ENCODE measurements around the gene NEMP1. TPM values are rescaled to one million over a fixed set of nuclear protein-coding genes. Genes with fewer than 3 reads are reported as not detected.
"Not testable (repeated sequence)": the region's sequence is repeated elsewhere in the genome, so short reads cannot be mapped to it uniquely, and the experiment has no call there.

NEMP1 gene
- total RNA-seq, 1 donor: 25.0 TPM

DNA sequence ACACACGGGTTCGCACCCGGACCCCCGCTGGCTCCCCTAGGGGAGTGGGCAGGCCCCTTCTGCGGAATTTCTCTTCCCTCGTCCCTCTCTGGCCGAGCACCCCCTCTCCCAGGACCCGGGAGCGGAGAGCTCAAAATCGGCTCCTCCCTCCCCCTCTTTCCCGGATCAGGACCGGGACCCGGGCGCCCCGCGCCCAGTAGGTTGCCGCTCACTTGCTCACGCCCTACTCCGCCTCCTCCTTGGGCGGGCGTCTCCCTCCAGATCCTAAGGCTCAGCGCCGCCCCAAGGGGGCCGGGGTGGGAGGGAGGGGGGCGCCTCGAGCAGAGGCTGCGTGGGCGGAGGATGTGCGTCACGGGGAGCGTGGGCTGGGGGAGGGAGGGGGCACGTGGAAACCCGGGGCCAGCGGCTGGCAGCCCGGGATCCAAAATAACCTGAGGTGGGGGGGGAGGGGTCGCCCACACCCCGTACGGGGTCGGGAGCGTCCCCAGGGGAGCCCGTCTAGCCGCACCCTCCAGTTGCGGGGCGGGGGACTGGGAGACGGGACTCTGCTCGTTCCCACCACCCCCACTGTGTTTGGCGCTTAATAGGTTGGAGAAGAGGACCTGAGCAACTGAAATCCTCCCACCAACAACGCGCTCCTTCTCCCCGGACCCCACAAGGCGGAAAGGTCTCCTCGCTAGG lies 8.6 kb upstream of the NEMP1 start:
- TF ChIP-seq, protein P1, sequence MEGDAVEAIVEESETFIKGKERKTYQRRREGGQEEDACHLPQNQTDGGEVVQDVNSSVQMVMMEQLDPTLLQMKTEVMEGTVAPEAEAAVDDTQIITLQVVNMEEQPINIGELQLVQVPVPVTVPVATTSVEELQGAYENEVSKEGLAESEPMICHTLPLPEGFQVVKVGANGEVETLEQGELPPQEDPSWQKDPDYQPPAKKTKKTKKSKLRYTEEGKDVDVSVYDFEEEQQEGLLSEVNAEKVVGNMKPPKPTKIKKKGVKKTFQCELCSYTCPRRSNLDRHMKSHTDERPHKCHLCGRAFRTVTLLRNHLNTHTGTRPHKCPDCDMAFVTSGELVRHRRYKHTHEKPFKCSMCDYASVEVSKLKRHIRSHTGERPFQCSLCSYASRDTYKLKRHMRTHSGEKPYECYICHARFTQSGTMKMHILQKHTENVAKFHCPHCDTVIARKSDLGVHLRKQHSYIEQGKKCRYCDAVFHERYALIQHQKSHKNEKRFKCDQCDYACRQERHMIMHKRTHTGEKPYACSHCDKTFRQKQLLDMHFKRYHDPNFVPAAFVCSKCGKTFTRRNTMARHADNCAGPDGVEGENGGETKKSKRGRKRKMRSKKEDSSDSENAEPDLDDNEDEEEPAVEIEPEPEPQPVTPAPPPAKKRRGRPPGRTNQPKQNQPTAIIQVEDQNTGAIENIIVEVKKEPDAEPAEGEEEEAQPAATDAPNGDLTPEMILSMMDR (IDR thresholded peaks at IDR 0.05; ENCODE audit: insufficient read depth, low read length): no peak
- H3K4me3 ChIP-seq (ENCODE audit: low read depth, low read length): peak overlapping the region; percentile 83
- DNase-seq (ENCODE audit: low read depth): peak; percentile 92

DNA sequence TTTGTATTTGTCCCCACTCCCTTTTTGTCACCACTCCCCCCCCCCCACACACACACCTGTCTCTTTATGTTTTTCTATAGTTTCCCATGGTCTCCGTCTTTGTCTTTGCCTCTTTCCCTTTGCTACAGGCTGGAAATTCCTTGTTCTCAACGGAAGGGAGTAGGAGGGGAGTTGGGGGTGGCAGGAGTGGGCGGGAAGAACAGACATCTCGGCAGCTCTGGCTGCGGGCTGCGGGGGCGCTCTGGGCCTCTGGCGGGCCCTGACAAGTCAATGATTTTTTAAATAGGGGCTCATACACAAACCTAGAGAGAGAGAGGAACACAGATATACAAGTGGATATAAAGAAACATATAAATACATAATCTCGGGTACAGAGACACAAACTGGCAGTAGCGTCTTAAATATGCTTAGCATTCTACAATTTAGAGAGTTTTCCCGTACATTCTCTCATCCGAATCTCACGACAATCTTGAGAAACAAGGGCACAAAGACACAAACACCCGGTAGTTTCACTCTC lies 8.0 kb upstream of the NEMP1 start:
- peak overlapping the region; percentile 83 for H3K4me3 ChIP-seq (ENCODE audit: low read depth, low read length)
- TF ChIP-seq, protein P1 (IDR thresholded peaks at IDR 0.05; ENCODE audit: insufficient read depth, low read length): peak; percentile 49
- DNase-seq (ENCODE audit: low read depth): peak; percentile 76

DNA sequence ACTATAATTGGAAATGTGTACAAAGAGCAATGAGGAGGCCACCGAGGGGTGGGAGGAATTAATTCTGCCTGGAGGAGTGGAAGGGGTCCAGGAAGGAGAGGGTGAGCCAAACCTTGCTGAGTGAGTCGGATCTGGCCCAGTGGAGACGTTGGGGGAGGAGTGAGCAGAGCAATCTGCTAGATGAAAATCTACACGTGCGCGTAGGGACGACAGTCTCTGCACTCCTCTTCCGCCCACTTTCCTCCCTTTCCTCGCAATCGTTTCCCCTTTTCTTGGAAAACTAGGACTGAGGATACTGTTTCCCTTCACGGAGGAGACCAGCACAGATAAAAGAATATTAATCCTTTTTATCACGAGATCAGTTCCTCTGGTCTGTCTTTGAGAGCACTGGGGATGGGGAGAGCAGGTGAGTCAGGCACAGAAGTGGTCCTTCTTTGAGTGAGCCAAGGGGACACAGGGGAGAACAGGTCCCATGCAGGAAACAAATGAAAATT lies 7.5 kb upstream of the NEMP1 start:
- TF ChIP-seq, protein P1 (IDR thresholded peaks at IDR 0.05; ENCODE audit: insufficient read depth, low read length): no peak
- peak overlapping the region; percentile 83 for H3K4me3 ChIP-seq (ENCODE audit: low read depth, low read length)
- peak; percentile 82 for DNase-seq (ENCODE audit: low read depth)

DNA sequence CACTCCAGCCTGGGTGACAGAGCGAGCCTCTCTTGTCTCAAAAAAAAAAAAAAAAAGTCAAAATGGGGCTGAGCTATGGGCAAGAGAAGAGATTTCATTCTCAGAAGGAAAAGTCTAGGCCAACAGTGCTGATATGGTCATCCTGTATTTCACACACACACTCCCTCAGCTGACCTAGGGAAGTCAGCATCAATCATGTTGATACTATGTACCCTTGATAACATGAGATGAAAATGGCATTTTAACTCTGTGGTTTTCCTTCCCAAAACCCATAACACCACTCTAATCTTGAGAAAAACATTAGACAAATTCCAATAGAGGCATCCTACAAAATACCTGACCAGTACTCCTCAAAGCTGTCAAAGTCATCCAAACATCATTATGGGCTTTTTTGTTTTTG lies 2.3 kb upstream of the NEMP1 start:
- no peak for DNase-seq (ENCODE audit: low read depth)
- H3K4me3 ChIP-seq (ENCODE audit: low read depth, low read length): no peak overlapping the region
- TF ChIP-seq, protein P1 (IDR thresholded peaks at IDR 0.05; ENCODE audit: insufficient read depth, low read length): no peak

DNA sequence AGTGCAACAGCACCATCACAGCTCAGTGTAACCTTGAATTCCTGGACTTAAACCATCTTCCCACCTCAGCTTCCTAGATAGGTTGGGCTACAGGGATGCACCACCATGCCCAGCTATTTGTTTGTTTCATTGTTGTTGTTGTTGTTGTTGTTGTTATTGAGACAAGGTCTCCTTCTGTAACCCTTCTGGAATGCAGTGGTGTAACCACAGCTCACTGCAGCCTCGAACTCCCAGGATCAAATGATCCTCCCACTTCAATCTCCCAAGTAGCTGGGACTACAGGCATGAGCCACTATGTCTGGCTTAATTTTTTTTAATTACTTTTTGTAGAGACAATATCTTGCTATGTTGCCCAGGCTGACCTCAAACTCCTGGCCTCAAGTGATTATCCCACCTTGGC lies 1.2 kb upstream of the NEMP1 start:
- H3K4me3 ChIP-seq (ENCODE audit: low read depth, low read length): no peak overlapping the region
- TF ChIP-seq, protein P1 (IDR thresholded peaks at IDR 0.05; ENCODE audit: insufficient read depth, low read length): no peak
- DNase-seq (ENCODE audit: low read depth): no peak

DNA sequence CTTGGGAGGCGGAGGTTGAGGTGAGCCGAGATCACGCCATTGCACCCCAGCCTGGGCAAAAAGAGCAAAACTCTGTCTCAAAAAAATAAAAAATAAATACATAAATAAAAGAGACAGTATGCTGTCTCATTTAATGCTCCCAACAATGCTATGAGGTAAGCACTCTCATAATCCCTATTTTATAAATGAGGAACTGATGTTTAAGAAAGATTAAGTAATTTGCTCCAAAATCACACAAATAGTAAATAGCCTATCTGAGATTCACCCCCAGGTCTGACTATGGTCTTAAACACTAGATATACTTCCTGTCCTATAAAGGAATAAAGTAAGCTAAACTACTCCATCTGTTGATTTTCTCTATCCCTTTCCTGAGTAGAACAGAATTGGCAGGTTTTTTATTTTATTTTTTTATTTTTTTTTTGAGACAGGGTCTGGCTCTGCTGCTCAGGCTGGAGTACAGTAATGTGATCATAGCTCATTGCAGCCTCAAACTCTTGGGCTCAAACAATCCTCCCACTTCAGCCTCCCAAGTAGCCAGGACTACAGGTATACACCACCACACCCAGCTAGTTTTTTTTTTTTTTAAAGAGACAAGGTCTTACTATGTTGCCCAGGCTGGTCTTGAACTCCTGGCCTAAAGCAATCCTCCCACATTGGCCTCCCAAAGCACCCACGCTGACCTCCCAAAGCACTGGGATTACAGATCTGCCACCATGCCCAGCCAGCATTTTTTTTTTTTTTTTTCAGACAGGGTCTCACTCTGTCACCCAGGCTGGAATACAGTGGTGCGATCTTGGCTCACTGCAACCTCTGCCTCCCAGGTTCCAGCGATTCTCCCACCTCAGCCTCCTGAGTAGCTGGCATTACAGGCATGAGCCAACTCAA lies 4.8 kb downstream of the NEMP1 start:
- not testable (repeated sequence) for H3K4me3 ChIP-seq (ENCODE audit: low read depth, low read length); DNase-seq (ENCODE audit: low read depth)

DNA sequence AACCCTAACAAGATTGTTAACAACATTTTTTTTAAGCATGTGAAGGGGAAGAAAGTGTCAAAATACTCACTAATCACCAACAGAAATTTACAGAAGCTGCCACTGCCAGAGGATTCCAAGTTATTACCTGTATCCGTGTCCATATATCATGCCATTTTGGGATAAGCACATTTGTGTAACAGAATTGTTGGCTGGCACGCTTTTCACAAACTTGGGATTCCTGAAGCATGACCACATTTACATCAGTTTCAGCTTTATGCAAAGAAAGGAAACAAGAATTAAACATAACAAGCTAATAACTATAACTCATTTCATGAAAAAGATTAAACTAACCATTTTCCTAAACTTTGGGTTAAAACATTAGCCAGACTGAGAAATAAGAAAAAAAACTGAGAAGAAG lies 5.9 kb downstream of the NEMP1 start:
- TF ChIP-seq, protein P1 (IDR thresholded peaks at IDR 0.05; ENCODE audit: insufficient read depth, low read length): no peak
- DNase-seq (ENCODE audit: low read depth): peak; percentile 70
- H3K4me3 ChIP-seq (ENCODE audit: low read depth, low read length): no peak overlapping the region

Data from fibroblast of the aortic adventitia (primary cell).